HG03378 (cell line): ENCODE results near the gene AP3M1.
"Not testable (repeated sequence)": the region's sequence is repeated elsewhere in the genome, so short reads cannot be mapped to it uniquely, and the experiment has no call there.

Experiments
- ATAC-seq: cut with Tn5 transposase; IDR thresholded peaks from one replicate; pipeline ENCODE4 v1.9.1; 2021; ENCODE audit warnings: mild to moderate bottlenecking, moderate library complexity; ENCODE audit not compliant: unreplicated experiment

AP3M1 gene

GRCh38 chr10:74150204-74150989 lies at the start of gene AP3M1:
Gene AP3M1 (minus strand): TSS chr10:74150828. CDS start chr10:74138379, 12,449 bp downstream.
- peak; percentile 31 for ATAC-seq

- no peak for ATAC-seq
Measured at GRCh38 chr10:74199315-74199714, 48.7 kb upstream of the AP3M1 start.

GRCh38 chr10:74194999-74195398 lies 44.4 kb upstream of the AP3M1 start:
- ATAC-seq = no peak

GRCh38 chr10:74194545-74194944 lies 43.9 kb upstream of the AP3M1 start:
- ATAC-seq = no peak

GRCh38 chr10:74190494-74190893 lies 39.9 kb upstream of the AP3M1 start:
- no peak for ATAC-seq

- peak; percentile 85 for ATAC-seq
Measured at GRCh38 chr10:74189999-74190421, 39.4 kb upstream of the AP3M1 start.

- not testable (repeated sequence) for ATAC-seq
Measured at GRCh38 chr10:74188617-74189016, 38.0 kb upstream of the AP3M1 start.

- ATAC-seq = no peak
Measured at GRCh38 chr10:74187237-74187636, 36.6 kb upstream of the AP3M1 start.

- no peak for ATAC-seq
Measured at GRCh38 chr10:74186678-74187077, 36.0 kb upstream of the AP3M1 start.

GRCh38 chr10:74179111-74179710 lies 28.6 kb upstream of the AP3M1 start:
- no peak for ATAC-seq

- ATAC-seq = no peak
Measured at GRCh38 chr10:74178042-74178791, 27.6 kb upstream of the AP3M1 start.

- ATAC-seq = peak; percentile 5
Measured at GRCh38 chr10:74177140-74177677, 26.6 kb upstream of the AP3M1 start.

GRCh38 chr10:74176380-74177139 lies 25.9 kb upstream of the AP3M1 start:
- ATAC-seq = peak; percentile 83

GRCh38 chr10:74175510-74176379 lies 25.1 kb upstream of the AP3M1 start:
- ATAC-seq = no peak

- no peak for ATAC-seq
Measured at GRCh38 chr10:74174521-74174920, 23.9 kb upstream of the AP3M1 start.

GRCh38 chr10:74171625-74172024 lies 21.0 kb upstream of the AP3M1 start:
- ATAC-seq = no peak

- no peak for ATAC-seq
Measured at GRCh38 chr10:74167443-74167842, 16.8 kb upstream of the AP3M1 start.

GRCh38 chr10:74165530-74165901 lies 14.9 kb upstream of the AP3M1 start:
- ATAC-seq = no peak

GRCh38 chr10:74164716-74165529 lies 14.3 kb upstream of the AP3M1 start:
- ATAC-seq = no peak
